Esophagus muscularis mucosa (tissue), 4 donors: ENCODE results near the gene ITIH1. TPM values are rescaled to one million over a fixed set of nuclear protein-coding genes. Genes with fewer than 3 reads are reported as not detected.

Experiments used
- DNase-seq: peaks from one replicate; pipeline ENCODE4 v3.0.0-alpha.2; 2017; ENCODE audit errors: extremely low spot score
- H3K27ac ChIP-seq, 4 donors: fragments of 200-600 bp; sonication (generic); replicated peaks in 1 of 4; 1 replicate in 3 of 4; 2 replicates in 1 of 4; pipeline ENCODE4 v1.5.1; 2016 to 2019; ENCODE audit warnings: mild to moderate bottlenecking in 1 of 4
- H3K27me3 ChIP-seq, 4 donors: fragments of 200-600 bp; sonication (generic); one replicate each; pipeline versions ENCODE4 v1.5.1 to v1.6.0; 2016 to 2019
- H3K36me3 ChIP-seq, 4 donors: fragments of 200-600 bp; sonication (generic); one replicate each; pipeline ENCODE4 v1.5.1; 2016 to 2019
- H3K4me1 ChIP-seq, 4 donors: fragments of 200-600 bp; sonication (generic); one replicate each; pipeline ENCODE4 v1.5.1; 2016 to 2019
- H3K4me3 ChIP-seq, 4 donors: fragments of 200-600 bp; sonication (generic); 1 replicate in 2 of 4; 2 replicates in 2 of 4; pipeline ENCODE4 v1.5.1; 2016 to 2019; ENCODE audit warnings: mild to moderate bottlenecking in 4 of 4, moderate library complexity in 1 of 4
- H3K9me3 ChIP-seq, 4 donors: fragments of 200-600 bp; sonication (generic); 1 replicate in 3 of 4; 2 replicates in 1 of 4; pipeline ENCODE4 v1.5.1; 2016 to 2019
- CTCF ChIP-seq, 3 experiments: fragments of 200-600 bp in 2 of 3; fragments of 450-650 bp in 1 of 3; sonication (generic) in 2 of 3; IDR thresholded peaks; one replicate each; pipeline ENCODE4 v1.5.1; 2017 to 2019; ENCODE audit warnings: antibody characterized with exemption in 3 of 3, mild to moderate bottlenecking in 2 of 3, moderate library complexity in 1 of 3
- EP300 ChIP-seq: sonication (generic); formaldehyde crosslinking; IDR thresholded peaks from one replicate; pipeline ENCODE4 v1.6.1; 2017; ENCODE audit warnings: antibody characterized with exemption
- POLR2A ChIP-seq: fragments of 450-650 bp; IDR thresholded peaks from one replicate; pipeline ENCODE4 v1.6.1; 2017; ENCODE audit warnings: antibody characterized with exemption, moderate library complexity, mild to moderate bottlenecking, low read depth
- POLR2AphosphoS5 ChIP-seq, 2 donors: sonication (generic); formaldehyde crosslinking; IDR thresholded peaks; one replicate each; pipeline ENCODE4 v1.6.1; 2017; ENCODE audit warnings: antibody characterized with exemption in 2 of 2
- WGBS: methylation state at CpG from one replicate; pipeline ENCODE4 v1.1.5; 2018; 5-methylcytosine and 5-hydroxymethylcytosine counted together
- intact Hi-C: fragments of 100-400 bp; cut with DNase I; formaldehyde crosslinking; loops from one replicate; pipeline ENCODE4 v1.15.1; 2023
- small RNA-seq, 3 donors: library from RNA; depleted of rRNA; stranded (forward); fragments of <200 nt; gene quantifications; one replicate each; pipeline ENCODE3, GENCODE V24; 2016
- total RNA-seq, 4 donors: library from RNA; depleted of rRNA; stranded (reverse); fragments of >200 nt; gene quantifications; one replicate each; pipeline versions ENCODE4 v1.1.0 to v1.2.1, GENCODE V29; 2016

The ITIH1 gene
- total RNA-seq, 4 donors from 2014 or later, result not detected

- no peaks in the 10 kb centered on the region for H3K9me3 ChIP-seq
- no peak overlapping the region for H3K4me3 ChIP-seq
- no peaks in the 10 kb centered on the region for H3K27me3 ChIP-seq
- peaks cover 45 to 60% (median 50%) of the 10 kb centered on the region in 4 donors for H3K4me1 ChIP-seq
- 97% methylated on average over 7 of the region's 8 CpGs for whole genome bisulfite sequencing
- TF ChIP-seq POLR2A, result no peak
- no peak for TF ChIP-seq EP300
- TF ChIP-seq POLR2AphosphoS5 (IDR thresholded peaks at IDR 0.05), result no peak
- TF ChIP-seq CTCF (IDR thresholded peaks at IDR 0.05), result no peak
- DNase-seq, result no peak
- H3K36me3 ChIP-seq, result peaks cover 0 to 75% (median 33%) of the 10 kb centered on the region in 4 donors
- H3K27ac ChIP-seq, result no peak overlapping the region
- intact Hi-C loops, result no loop called here
Observed at GRCh38 chr3:52838561-52839267, 61.3 kb downstream of the ITIH1 start.

GRCh38 chr3:52839268-52839575, 61.8 kb downstream of the ITIH1 start:
- no peaks in the 10 kb centered on the region for H3K27me3 ChIP-seq
- WGBS, result 64% methylated on average over 1 of the region's 2 CpGs
- no peak overlapping the region for H3K27ac ChIP-seq
- TF ChIP-seq POLR2AphosphoS5 (IDR thresholded peaks at IDR 0.05), result no peak
- no peak for TF ChIP-seq CTCF (IDR thresholded peaks at IDR 0.05)
- no peak for TF ChIP-seq EP300
- no peak for TF ChIP-seq POLR2A
- intact Hi-C loops, result no loop called here
- no peaks in the 10 kb centered on the region for H3K9me3 ChIP-seq
- no peak for DNase-seq
- H3K4me1 ChIP-seq, result peaks cover 48 to 60% (median 51%) of the 10 kb centered on the region in 4 donors
- no peak overlapping the region for H3K4me3 ChIP-seq
- H3K36me3 ChIP-seq, result peaks cover 0 to 75% (median 33%) of the 10 kb centered on the region in 4 donors

- WGBS, result 95% methylated on average over 23 of the region's 23 CpGs
- H3K36me3 ChIP-seq, result peaks cover 0 to 75% (median 33%) of the 10 kb centered on the region in 4 donors
- H3K27me3 ChIP-seq, result no peaks in the 10 kb centered on the region
- H3K27ac ChIP-seq, result no peak overlapping the region
- DNase-seq, result no peak
- TF ChIP-seq POLR2AphosphoS5 (IDR thresholded peaks at IDR 0.05), result no peak
- TF ChIP-seq CTCF (IDR thresholded peaks at IDR 0.05), result no peak
- no peak for TF ChIP-seq POLR2A
- no peak for TF ChIP-seq EP300
- H3K9me3 ChIP-seq, result no peaks in the 10 kb centered on the region
- H3K4me3 ChIP-seq, result no peak overlapping the region
- H3K4me1 ChIP-seq, result peaks cover 49 to 59% (median 51%) of the 10 kb centered on the region in 4 donors
- intact Hi-C loops, result no loop called here
Observed at GRCh38 chr3:52839892-52840545, 62.6 kb downstream of the ITIH1 start.

GRCh38 chr3:52841211-52841980, 64.0 kb downstream of the ITIH1 start:
- no peak for DNase-seq
- intact Hi-C loops, result no loop called here
- H3K36me3 ChIP-seq, result peaks cover 0 to 63% (median 29%) of the 10 kb centered on the region in 4 donors
- TF ChIP-seq POLR2A (no peak), CTCF (IDR thresholded peaks at IDR 0.05) (no peak)
- H3K4me1 ChIP-seq, result peaks cover 49 to 57% (median 51%) of the 10 kb centered on the region in 4 donors
- no peak overlapping the region for H3K27ac ChIP-seq
- H3K27me3 ChIP-seq, result no peaks in the 10 kb centered on the region
- H3K9me3 ChIP-seq, result no peaks in the 10 kb centered on the region
- WGBS, result 95% methylated on average over 11 of the region's 12 CpGs
- no peak overlapping the region for H3K4me3 ChIP-seq

Small RNAs within 50 kb of the gene (small RNA-seq; reads per million reads assigned to genes)
- 0 reads per million in 3 donors for gene AC006254.2
- 0 reads per million in 3 donors for gene MUSTN1

Other genes starting within 250 kb of the ITIH1 start
- gene NT5DC2, start 243.7 kb upstream of the ITIH1 start, total RNA-seq, result 10 to 100 TPM; 58.0 to 87.4 (median 72.9) TPM
- gene UQCC5, start 241.0 kb upstream of the ITIH1 start, total RNA-seq, result 10 to 100 TPM in 1 of 4 donors, 1 to 10 TPM in 3; 1.3 to 60.6 (median 7.0) TPM
- 10 to 100 TPM; 79.4 to 99.3 (median 82.8) TPM for gene PBRM1, start 91.7 kb upstream of the ITIH1 start, total RNA-seq
- gene GNL3, start 91.6 kb upstream of the ITIH1 start, total RNA-seq, result 10 to 100 TPM; 28.4 to 71.1 (median 29.3) TPM
- 10 to 100 TPM; 31.6 to 40.3 (median 35.7) TPM for gene GLT8D1, start 71.8 kb upstream of the ITIH1 start, total RNA-seq
- 10 to 100 TPM; 67.3 to 95.3 (median 88.7) TPM for gene SPCS1, start 71.5 kb upstream of the ITIH1 start, total RNA-seq
- 10 to 100 TPM; 19.1 to 29.2 (median 23.6) TPM for gene NEK4, start 6.7 kb upstream of the ITIH1 start, total RNA-seq
- 1 to 10 TPM in 2 of 4 donors, under 1 TPM in 2; 0.83 to 3.2 (median 1.5) TPM for gene ITIH3, start 17.2 kb downstream of the ITIH1 start, total RNA-seq
- 1 to 10 TPM; 2.0 to 4.6 (median 2.8) TPM for gene ITIH4, start 53.1 kb downstream of the ITIH1 start, total RNA-seq
- gene MUSTN1, start 57.4 kb downstream of the ITIH1 start, total RNA-seq, result 10 to 100 TPM in 3 of 4 donors, 1 to 10 TPM in 1; 6.6 to 17.7 (median 12.5) TPM
- gene STIMATE, start 119.9 kb downstream of the ITIH1 start, total RNA-seq, result 10 to 100 TPM; 10.4 to 23.6 (median 14.7) TPM